Stimulated activated CD8-positive, alpha-beta memory T cell treated with anti-CD3 and anti-CD28 coated beads, Interleukin-4, amount 100 ng/mL, for 1 hour (primary cell): ENCODE data around the gene HAPLN2.
"Not testable (repeated sequence)": the region's sequence is repeated elsewhere in the genome, so short reads cannot be mapped to it uniquely, and the experiment has no call there.

ENCODE experiments used
- DNase-seq, 2 donors: peaks; one replicate each; pipeline ENCODE4 v3.0.0-alpha.2; 2020; ENCODE audit warnings: low read depth in 2 of 2, low spot score in 1 of 2

The HAPLN2 gene

GRCh38 chr1:156618853-156619581, at the start of gene HAPLN2:
HAPLN2 (plus strand) TSS chr1:156619415; CDS start chr1:156623491, 4,076 bp downstream.
- no peak for DNase-seq

- DNase-seq = no peak
Measured at GRCh38 chr1:156571261-156571852, 47.9 kb upstream of the HAPLN2 start.

- peak in 1 of 2 donors; percentile 29 for DNase-seq
Measured at GRCh38 chr1:156571919-156572662, 47.1 kb upstream of the HAPLN2 start, which contains the start of gene IQGAP3. IQGAP3 (minus strand) TSS chr1:156572565; CDS start chr1:156572529, 36 bp downstream.

- DNase-seq = no peak
Measured at GRCh38 chr1:156572663-156573018, 46.6 kb upstream of the HAPLN2 start.

GRCh38 chr1:156574039-156574633, 45.1 kb upstream of the HAPLN2 start:
- DNase-seq = no peak

- no peak for DNase-seq
Measured at GRCh38 chr1:156577550-156577949, 41.7 kb upstream of the HAPLN2 start.

GRCh38 chr1:156578055-156578454, 41.2 kb upstream of the HAPLN2 start:
- DNase-seq = no peak

- no peak for DNase-seq
Measured at GRCh38 chr1:156579472-156579871, 39.7 kb upstream of the HAPLN2 start, which contains the start of gene TTC24. TTC24 (plus strand) TSS chr1:156579723; CDS start chr1:156581365, 1,642 bp downstream.

- DNase-seq = peak in 1 of 2 donors; percentile 17
Measured at GRCh38 chr1:156581661-156582387, 37.4 kb upstream of the HAPLN2 start.

GRCh38 chr1:156582388-156583017, 36.7 kb upstream of the HAPLN2 start:
- no peak for DNase-seq

GRCh38 chr1:156583821-156584622, 35.2 kb upstream of the HAPLN2 start:
- peak; percentile 53 to 55 for DNase-seq

- DNase-seq = no peak
Measured at GRCh38 chr1:156584813-156585212, 34.4 kb upstream of the HAPLN2 start.

GRCh38 chr1:156586323-156586722, 32.9 kb upstream of the HAPLN2 start:
- DNase-seq = no peak

GRCh38 chr1:156586892-156587477, 32.2 kb upstream of the HAPLN2 start:
- no peak for DNase-seq

- DNase-seq = not testable (repeated sequence)
Measured at GRCh38 chr1:156587927-156588326, 31.3 kb upstream of the HAPLN2 start.

- no peak for DNase-seq
Measured at GRCh38 chr1:156589546-156589945, 29.7 kb upstream of the HAPLN2 start.

- DNase-seq = no peak
Measured at GRCh38 chr1:156590326-156591180, 28.7 kb upstream of the HAPLN2 start.

- no peak for DNase-seq
Measured at GRCh38 chr1:156591181-156591431, 28.1 kb upstream of the HAPLN2 start.
